Measurements from ENCODE around the gene DRD2.

The DRD2 gene

DNA sequence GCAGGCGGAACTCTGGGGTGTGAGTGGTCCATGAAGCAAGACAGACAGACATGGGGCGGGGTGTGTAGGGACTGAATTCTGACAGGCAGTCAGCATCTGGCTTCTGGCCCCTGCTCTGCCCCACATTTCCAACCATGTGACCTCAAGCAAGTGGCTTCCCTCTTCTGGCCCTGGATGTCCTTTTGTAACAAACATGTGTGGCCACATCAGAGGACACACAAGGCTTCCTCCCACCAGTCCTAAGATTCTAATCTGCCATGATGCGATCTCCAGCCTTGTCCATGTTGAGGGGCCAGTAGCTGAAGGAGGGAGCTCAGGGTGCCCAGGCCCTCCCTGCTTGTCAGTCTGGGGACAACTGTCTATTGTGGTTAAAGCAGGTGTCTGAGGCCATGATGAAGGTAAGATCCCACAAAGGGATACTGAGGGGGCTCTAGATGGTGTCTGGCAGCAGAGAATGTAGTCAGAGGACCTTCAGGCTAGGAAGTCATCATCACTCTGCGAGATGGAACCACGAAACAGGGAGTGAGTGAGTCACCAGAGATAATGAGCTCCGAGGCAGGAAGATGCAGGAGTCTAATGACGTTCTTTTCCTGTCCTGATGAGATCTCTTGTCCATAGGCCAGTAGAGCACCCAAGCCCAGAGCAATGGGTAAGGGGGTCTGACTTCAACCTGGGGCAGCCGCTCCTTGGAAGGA lies 27.4 kb downstream of the DRD2 start:
- in situ Hi-C loops (cut with HindIII; ENCODE audit: low sequenced_read_pairs) = no loop called here

DNA sequence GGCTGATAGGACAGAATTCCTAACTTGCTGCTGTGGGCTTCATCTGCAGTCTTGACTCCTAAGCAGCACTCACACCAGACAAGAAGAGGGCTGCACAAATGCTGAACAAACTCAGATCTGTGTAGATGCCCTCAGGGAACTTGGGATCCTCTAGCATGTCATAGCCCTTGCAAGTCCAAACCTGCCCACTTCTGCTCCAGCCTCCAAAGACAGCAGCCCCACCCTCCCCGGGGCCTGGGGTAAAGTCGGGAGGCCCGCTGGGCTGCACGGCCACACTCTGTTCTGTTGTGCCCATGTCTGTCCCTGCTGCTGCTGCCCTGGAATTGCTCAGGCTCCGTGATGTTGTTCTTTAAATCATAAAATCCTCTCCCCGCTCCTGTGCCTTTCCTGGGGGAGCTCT lies 28.3 kb downstream of the DRD2 start:
- in situ Hi-C loops (cut with HindIII; ENCODE audit: low sequenced_read_pairs) = no loop called here

DNA sequence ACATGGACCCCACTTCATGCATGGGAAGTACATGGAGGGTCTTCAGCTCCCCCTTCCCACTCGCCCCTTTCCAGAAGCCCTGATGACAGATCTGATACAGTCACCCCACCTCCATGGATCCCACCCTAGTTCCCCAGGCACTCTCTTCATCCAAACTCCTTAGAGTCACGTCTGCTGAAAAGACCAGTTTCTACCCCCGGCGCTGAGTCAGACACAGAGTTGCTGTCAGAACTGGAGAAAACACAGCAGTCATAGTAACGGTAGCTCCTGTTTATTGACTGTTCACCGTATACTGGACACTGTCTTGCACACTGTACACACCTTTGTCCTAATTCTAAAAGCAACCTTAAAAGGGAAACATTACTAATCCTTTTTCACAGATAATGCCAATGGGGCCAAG lies 29.1 kb downstream of the DRD2 start:
- in situ Hi-C loops (cut with HindIII; ENCODE audit: low sequenced_read_pairs) = no loop called here

DNA sequence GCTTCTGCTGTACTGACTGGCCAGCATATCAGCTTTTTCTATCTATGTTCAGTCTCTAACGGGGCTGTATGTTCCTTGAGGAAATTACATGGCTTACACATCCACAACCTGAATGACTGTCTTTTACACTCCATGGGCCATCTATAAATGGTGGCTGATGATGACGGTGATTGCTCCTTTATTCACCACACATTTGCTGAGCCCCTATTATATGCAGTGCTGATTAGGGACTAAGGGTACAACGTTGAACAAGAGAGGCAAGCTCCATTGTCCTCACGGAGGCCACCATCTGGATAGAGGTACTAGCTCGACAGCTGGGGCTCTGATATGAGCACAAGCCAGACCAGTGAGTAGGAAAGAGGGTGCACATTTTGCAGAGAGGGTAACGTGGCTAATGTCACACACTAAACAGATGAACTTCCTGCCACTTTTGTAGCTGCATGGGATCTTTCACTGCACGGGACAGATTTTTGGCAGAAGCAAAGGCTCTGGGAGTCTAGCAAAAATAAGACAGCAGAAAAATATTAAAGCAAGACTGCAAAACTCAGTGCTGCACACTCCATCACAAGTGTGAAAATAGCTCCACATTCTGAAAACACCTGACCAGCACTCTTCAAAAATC lies 30.6 kb downstream of the DRD2 start:
- in situ Hi-C loops (cut with HindIII; ENCODE audit: low sequenced_read_pairs) = no loop called here

DNA sequence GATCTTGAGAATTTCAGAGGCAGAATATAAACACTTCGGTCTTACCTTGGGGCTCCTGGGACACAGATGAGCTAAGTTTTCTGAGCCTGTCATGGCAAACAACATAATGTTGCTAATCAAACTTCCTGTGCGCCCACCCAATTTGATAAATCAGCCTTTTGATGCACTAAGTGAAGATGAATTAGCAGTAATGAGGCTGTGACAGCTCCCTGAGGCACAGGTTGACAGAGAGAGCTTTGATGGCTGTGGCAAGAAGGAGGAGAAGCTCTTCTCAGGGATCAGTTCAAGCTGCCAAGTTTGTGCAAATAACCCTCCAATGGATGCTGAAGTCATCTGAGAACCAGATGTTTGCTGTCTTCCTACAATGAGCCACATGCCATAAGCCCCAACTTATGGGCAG lies 34.4 kb downstream of the DRD2 start:
- in situ Hi-C loops (cut with HindIII; ENCODE audit: low sequenced_read_pairs) = no loop called here

DNA sequence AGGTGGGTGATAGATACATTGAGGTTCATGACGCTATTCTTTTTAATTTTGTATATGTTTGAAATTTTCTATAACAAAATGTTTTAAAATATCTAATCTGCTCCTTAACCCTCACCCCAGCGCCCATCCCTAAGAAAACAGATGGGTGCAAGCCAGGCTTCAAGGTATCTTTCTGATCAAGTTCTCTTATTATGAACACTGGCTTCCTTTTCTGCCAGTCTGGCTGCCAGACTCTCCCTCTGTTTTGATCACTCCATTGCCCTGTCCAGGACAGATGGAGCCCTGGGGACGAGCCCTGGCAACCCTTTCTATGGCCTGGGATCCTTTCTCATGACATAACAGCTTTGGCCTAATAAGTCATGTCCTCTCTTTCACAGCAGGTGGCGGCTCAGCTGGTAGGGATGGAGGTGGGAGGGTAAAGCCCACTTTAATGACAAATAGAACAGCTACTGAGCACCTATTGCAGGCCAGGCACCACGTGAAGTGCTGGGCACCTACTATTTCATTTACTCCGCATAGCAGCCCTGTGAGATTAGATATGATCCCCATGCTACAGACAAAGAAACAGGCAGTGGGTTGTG lies 38.4 kb downstream of the DRD2 start:
- in situ Hi-C loops (cut with HindIII; ENCODE audit: low sequenced_read_pairs) = loop anchor here (10.0 kb wide), 1 partner anchor 92 kb away; no protein-coding TSS in a partner anchor

DNA sequence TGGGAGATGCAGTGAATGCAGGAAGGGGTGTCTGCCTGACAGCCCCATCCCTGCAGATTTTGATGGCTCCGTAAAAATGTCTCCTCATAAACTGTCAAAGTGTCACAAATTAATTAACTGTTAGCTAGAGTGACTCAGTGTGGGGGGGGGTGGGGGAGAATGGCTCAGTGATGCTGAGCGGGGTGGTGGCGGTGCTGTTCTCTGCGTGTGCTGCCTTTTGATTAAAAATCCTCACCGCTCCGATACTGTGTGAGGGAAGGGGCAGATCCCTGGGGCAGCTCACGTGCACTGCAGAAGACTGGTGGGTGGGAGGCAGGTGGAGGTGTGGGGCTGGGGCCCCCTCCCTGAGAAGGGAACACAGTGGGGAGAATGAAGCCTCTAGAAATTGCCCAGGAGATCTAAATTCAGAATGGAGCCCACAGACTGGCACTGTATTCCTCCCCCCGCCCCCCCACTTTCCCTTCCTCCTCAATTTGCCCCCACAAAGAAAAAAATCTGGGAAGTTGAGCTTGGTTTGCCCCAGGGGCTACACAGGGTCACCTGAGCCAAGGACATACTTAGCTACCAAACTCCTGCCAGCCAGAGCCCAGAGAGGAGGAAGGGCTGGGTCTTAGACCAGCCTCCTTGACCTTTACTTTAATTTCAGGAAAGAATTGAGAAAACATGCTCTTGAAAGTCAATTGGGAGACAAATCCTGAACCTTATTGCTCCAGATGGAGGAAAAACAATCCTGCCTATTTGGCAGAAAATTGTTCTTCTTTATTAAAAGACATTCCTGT lies 39.8 kb downstream of the DRD2 start:
- in situ Hi-C loops (cut with HindIII; ENCODE audit: low sequenced_read_pairs) = loop anchor here (10.0 kb wide), 1 partner anchor 91 kb away; no protein-coding TSS in a partner anchor

DNA sequence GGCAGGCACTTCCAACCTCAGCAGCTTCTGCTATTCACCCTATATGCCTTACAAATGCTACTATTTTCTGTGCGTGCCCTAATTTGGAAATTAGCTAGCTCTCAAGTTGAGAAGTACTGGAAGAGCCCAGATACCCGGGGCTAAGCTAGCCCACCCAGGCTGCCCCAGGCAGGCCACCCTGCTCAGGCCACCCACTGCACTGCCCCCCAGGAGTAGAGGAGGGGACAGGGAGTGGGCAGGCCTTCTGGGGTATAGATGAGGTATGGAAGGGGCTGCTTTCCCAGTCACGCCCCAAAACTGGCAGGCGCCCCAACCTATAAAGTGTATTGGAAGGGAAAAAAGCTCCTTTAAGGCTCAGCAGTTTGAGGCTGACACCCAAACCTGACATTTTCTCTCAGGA lies 43.5 kb downstream of the DRD2 start:
- in situ Hi-C loops (cut with HindIII; ENCODE audit: low sequenced_read_pairs) = loop anchor here (10.0 kb wide), 1 partner anchor 87 kb away; no protein-coding TSS in a partner anchor

DNA sequence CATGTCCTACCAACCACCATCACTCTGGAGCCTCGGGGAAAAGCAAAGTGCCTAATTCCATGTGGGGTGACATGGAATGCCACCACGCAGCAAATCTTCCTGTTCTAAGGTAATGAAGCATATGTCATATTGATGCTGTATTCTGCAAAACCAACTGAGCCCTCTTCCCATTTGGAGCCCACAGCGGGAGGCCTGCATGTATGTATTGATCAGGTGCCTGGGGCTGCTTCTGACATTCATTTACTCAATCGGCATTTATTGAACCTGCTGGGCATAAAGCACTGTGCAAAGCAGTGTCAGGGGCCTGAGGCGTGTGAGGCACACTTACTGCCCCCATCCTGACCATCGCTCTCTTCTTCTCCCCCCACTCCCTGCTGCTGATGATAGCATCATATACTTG lies 48.5 kb downstream of the DRD2 start:
- in situ Hi-C loops (cut with HindIII; ENCODE audit: low sequenced_read_pairs) = no loop called here

DNA sequence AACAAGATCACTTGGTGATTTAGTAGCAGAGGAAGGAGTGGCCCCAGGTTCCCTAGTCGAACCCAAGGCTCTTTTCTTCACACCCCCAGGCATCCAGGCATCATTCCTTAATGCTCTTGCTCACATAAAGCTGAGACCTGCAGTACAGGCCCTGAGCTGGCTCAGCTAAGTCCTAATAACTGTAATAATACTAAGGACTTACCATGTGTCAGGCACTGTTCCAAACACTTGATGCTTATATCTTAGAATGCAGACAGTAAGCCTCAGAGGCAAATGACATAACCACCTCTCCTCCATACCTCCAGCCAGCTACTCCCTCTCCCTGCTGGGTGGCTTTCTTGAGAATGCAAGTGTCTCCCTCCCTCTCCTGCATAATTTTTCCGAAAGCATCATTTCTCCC lies 54.4 kb downstream of the DRD2 start:
- in situ Hi-C loops (cut with HindIII; ENCODE audit: low sequenced_read_pairs) = no loop called here

DNA sequence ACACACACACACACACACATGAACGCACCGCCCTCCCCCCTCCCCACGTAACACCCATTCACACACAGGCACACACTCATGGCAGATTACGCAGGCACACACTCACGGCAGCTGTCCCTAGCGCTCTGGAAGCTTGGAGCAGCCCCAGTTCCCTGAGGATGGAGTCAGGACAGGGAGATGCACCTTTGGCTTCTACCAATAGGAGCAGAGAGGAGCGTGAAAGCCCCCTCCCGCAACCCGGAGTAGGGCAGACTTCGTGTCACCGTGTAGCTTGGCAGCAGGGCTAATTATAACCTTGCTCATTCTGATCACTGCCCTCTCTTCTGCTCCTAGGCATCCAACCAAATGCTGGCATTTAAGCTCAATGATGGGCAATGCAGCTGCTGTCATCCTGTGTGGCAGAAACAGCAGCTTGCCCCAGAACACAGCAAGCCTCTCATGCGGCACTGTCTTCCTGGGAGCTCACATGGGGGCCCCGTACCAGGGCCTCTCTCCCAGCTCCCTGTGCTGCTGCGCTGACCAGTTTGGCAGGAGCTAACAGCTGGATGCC lies 55.7 kb downstream of the DRD2 start:
- in situ Hi-C loops (cut with HindIII; ENCODE audit: low sequenced_read_pairs) = loop anchor here (5.0 kb wide), 1 partner anchor 92 kb away; no protein-coding TSS in a partner anchor

DNA sequence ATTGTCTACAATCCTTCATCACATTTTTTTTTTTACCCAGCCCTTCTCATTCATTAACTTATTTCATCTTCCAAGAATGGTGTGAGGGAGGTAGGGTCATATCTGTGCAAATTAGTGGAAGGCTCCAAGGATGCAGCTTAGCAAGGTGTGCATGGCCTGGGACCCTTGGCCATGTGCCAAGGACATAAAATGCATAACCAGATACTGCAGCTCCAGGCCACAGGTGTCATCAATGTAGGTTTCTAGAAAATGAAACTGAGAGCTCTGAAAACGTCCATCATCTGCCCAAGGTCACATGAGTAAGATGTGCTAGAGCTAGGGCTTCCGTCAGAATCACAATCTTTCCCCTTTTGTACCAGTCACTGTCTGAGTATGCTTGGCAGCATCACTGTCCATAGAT lies 57.8 kb downstream of the DRD2 start:
- in situ Hi-C loops (cut with HindIII; ENCODE audit: low sequenced_read_pairs) = loop anchor here (5.0 kb wide), 1 partner anchor 90 kb away; no protein-coding TSS in a partner anchor

DNA sequence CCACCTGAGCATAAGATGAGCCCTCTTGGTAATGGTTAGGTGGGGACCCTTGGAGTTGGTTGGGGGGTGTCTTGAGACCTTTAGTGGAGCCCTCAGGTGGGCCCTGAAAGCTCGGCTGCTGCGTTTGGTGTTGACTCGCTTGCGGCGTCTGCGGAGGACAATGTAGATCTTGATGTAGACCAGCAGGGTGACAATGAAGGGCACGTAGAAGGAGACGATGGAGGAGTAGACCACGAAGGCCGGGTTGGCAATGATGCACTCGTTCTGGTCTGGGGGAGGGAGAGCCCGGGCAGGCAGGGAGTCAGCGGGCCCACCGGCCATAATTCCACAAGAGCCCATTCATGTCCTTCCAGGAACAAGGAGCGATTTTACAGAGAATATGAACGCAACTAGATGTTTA lies 59.9 kb downstream of the DRD2 start:
- in situ Hi-C loops (cut with HindIII; ENCODE audit: low sequenced_read_pairs) = loop anchor here (5.0 kb wide), 1 partner anchor 88 kb away; no protein-coding TSS in a partner anchor

DNA sequence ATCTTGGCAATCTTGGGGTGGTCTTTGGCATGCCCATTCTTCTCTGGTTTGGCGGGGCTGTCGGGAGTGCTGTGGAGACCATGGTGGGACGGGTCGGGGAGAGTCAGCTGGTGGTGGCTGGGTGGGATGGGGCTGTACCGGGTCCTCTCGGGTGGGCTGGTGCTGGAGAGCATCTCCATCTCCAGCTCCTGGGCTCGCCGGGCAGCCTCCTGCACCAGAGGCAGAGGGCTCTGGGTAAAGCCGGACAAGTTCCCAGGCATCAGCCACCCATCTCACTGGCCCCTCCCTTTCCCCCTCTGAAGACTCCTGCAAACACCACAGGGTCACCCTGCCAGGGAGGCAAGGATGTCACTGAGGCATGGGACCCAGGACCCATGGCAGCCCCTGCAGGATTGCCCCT lies 62.5 kb downstream of the DRD2 start:
- in situ Hi-C loops (cut with HindIII; ENCODE audit: low sequenced_read_pairs) = no loop called here

DNA sequence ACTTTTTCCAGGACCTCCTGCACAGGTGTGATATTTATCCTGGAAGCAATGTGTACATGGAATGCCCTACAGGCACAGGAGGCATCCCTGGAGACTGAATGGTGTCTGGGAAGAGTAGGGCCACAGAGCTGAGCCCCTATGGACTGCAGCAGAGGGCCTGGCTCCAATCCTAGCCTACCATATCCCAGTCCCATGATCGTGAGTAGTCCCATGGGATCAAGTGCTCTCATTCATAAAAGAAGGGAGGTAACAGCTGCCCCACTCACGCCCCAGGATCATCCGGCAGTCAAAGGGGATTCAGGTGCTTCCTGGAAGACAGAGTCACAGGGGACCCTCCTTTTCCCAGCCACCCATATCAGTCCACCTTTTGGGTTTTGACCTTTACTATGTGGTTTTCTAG lies 63.7 kb downstream of the DRD2 start:
- in situ Hi-C loops (cut with HindIII; ENCODE audit: low sequenced_read_pairs) = no loop called here

DNA sequence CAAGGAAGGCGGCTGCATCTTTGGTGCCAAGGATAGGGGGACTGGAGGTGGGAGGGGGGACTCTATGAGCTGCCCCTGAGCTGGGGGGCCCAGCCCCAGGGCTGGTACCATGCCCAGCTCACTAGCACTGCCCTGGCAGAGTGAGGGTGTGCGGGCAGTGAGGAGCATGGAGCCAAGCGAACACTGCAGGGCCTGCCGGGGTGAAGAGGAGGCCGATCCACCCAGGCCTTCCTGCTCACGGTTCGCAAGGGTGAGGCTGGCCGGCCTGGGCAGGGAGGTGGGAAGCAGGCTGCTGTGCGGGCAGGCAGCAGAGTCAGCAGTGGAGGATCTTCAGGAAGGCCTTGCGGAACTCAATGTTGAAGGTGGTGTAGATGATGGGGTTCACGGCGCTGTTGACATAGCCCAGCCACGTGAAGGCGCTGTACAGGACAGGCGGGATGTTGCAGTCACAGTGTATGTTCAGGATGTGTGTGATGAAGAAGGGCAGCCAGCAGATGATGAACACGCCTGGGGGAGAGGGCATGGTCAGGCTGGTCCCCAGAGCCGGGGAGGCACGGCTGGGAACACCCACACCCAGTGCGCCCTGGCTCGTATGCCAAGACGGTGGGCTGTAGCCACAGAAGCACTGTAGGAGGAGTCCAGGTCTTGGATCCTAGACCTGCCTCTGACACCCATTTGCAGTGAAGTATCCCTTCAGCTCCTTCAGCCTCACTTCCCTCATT lies 64.6 kb downstream of the DRD2 start:
- in situ Hi-C loops (cut with HindIII; ENCODE audit: low sequenced_read_pairs) = no loop called here

DNA sequence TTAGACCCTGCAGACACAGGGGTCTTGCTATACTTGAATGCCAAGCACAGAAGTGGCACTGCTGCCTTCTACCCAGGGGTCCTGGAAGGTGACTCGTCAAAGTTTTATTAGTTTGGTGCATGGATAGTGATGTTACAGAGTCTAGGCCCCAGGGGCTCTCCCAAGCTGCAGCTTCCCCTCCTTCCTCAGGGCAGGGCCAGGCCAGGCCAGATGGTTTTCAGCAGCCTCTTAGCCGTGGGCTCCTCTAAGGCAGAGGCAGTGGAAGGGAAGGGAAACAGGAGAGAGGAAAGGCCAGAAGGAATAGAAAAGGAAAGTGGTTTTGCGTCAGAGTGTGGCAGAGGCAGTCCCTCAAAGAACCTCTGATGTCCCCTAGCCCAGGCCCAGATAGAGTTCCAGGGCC lies 65.7 kb downstream of the DRD2 start:
- in situ Hi-C loops (cut with HindIII; ENCODE audit: low sequenced_read_pairs) = no loop called here

DNA sequence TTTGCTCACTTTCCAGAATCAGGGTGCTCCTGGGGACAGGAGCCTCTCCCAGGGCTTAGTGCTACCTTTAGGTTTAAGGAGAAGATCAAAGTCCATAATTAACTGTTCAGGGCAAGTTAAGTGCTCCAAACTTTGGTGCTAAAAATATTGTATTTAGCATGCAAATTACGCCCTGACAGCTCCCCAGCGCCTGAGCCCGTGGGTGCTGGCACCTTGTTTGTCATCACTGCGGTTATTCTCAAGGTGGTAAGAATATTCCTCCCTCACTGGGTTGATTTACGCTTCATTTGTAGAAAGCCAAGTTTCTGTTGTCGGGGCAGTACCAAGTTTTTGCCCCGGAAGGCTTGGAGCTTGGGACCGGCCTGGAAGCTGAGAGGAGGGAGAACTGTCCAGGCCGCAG lies 66.3 kb downstream of the DRD2 start:
- in situ Hi-C loops (cut with HindIII; ENCODE audit: low sequenced_read_pairs) = no loop called here

DNA sequence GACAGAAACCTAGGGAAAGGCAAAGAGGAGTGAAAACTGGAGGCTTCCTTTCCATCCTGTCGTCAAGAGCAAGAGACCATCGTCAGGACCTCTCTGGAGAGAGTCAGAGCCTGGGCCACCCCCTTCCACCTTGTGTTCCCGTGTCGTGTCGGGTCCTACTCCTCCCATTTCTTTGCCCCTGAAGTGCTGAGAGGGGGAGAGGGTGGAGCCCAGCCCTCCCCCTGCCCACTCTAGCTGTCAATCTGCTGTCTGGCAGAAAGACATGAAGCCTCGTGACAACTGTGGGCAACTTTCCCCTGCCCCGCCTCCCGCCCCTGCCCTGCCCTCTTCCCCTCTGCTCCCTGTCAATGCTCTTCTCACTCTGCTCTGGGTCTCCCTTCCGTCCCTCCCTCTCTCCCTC lies 67.0 kb downstream of the DRD2 start:
- in situ Hi-C loops (cut with HindIII; ENCODE audit: low sequenced_read_pairs) = no loop called here

DNA sequence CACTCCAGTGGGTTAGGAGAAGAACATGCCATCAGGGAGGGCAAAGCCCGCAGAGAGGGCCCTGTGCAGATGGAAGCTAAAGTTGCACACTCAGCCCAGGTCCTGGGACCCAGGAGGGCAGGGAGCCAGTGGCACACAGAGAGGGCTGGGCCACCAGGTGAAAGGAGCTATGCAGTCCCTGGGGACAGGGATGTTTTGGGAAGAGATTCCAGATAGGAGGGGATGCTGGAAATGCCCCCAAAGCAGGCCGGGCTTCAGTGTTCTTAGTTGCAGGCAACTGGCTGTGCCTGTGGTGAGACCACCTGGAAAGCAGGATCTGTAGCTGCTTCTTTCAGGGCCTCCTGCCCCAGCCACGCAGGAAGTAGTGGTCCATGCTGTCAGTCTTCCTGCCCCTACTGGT lies 68.0 kb downstream of the DRD2 start:
- in situ Hi-C loops (cut with HindIII; ENCODE audit: low sequenced_read_pairs) = no loop called here
